OCI-LY7 (cell line): ENCODE data around the gene AOPEP. TPM values are rescaled to one million over a fixed set of nuclear protein-coding genes. Genes with fewer than 3 reads are reported as not detected.

Source experiments
- BruUV-seq: library from RNA; stranded (reverse); fragments of 400-500 nt; replicated peaks from 2 replicates; lab custom pipeline; 2021; lab: Mats Ljungman, UMichigan
- CTCF ChIA-PET: fragments of 300-600 bp; sonication (Branson Sonifier 250); formaldehyde crosslinking; loops from one replicate; lab custom pipeline; 2022; ENCODE audit warnings: antibody characterized with exemption; ENCODE audit not compliant: unreplicated experiment; lab: Charles Lee
- POLR2A ChIA-PET: fragments of 300-600 bp; sonication (Branson Sonifier 250); formaldehyde crosslinking; loops from one replicate; lab custom pipeline; 2022; ENCODE audit warnings: antibody characterized with exemption; lab: Charles Lee
- DNase-seq: peaks from one replicate; pipeline ENCODE4 v3.0.0-alpha.2; 2015; ENCODE audit warnings: low spot score
- H2AFZ ChIP-seq: fragments of 200-600 bp; sonication (generic), shearing (Covaris generic); 2 replicates; pipeline ENCODE4 v1.6.1; 2014; ENCODE audit warnings: mild to moderate bottlenecking, antibody characterized with exemption, low read length, moderate library complexity
- H3K27ac ChIP-seq: fragments of 200-600 bp; sonication (generic); 2 replicates; pipeline ENCODE4 v1.5.1; 2014; ENCODE audit warnings: mixed run types, low read depth, mild to moderate bottlenecking, moderate library complexity, low read length, inconsistent platforms; ENCODE audit not compliant: poor library complexity, severe bottlenecking
- H3K36me3 ChIP-seq: fragments of 200-600 bp; sonication (generic); 2 replicates; pipeline ENCODE4 v1.6.1; 2014; ENCODE audit warnings: mild to moderate bottlenecking, antibody characterized with exemption, low read length, moderate library complexity, mixed read lengths; ENCODE audit not compliant: insufficient read depth
- H3K4me1 ChIP-seq: fragments of 200-600 bp; sonication (generic); 2 replicates; pipeline ENCODE4 v1.5.1; 2014; ENCODE audit warnings: mild to moderate bottlenecking, low read length; ENCODE audit not compliant: insufficient read depth, poor library complexity, severe bottlenecking
- H3K4me2 ChIP-seq: fragments of 200-600 bp; sonication (generic); 2 replicates; pipeline ENCODE4 v1.6.1; 2014; ENCODE audit warnings: mild to moderate bottlenecking, low read length
- H3K4me3 ChIP-seq: fragments of 200-600 bp; sonication (generic); 2 replicates; pipeline ENCODE4 v1.5.1; 2014; ENCODE audit warnings: mild to moderate bottlenecking, low read depth, low read length; ENCODE audit not compliant: poor library complexity, severe bottlenecking
- H3K79me2 ChIP-seq: fragments of 200-600 bp; sonication (generic); 2 replicates; pipeline ENCODE4 v1.6.1; 2016; ENCODE audit warnings: low read depth, mild to moderate bottlenecking, low read length, moderate library complexity, mixed read lengths; ENCODE audit not compliant: insufficient read depth
- H3K9me2 ChIP-seq: fragments of 200-600 bp; sonication (generic); 2 replicates; pipeline ENCODE4 v1.6.1; 2016; ENCODE audit warnings: mild to moderate bottlenecking, low read length, mixed read lengths; ENCODE audit not compliant: insufficient read depth
- H3K9me3 ChIP-seq: fragments of 200-600 bp; sonication (generic); 2 replicates; pipeline ENCODE4 v1.6.1; 2014; ENCODE audit warnings: mild to moderate bottlenecking, mixed run types, low read length, mixed read lengths
- H4K20me1 ChIP-seq: fragments of 200-600 bp; sonication (generic); 2 replicates; pipeline ENCODE4 v1.6.1; 2014; ENCODE audit warnings: mild to moderate bottlenecking, antibody characterized with exemption, low read length, moderate library complexity, mixed read lengths; ENCODE audit not compliant: insufficient read depth
- EZH2phosphoT487 ChIP-seq: fragments of 200-600 bp; sonication (generic); IDR thresholded peaks from 2 replicates; pipeline ENCODE4 v1.6.1; 2018; ENCODE audit warnings: low read depth, borderline replicate concordance, mild to moderate bottlenecking, mixed run types, antibody characterized with exemption, low read length, moderate library complexity, mixed read lengths
- intact Hi-C: fragments of 100-400 bp; cut with micrococcal nuclease; formaldehyde crosslinking; loops from one replicate; pipeline ENCODE4 v1.10.0; 2022; ENCODE audit not compliant: unreplicated experiment
- total RNA-seq, 2 experiments: library from RNA; depleted of rRNA in 1 of 2; stranded (reverse); fragments of >200 nt in 1 of 2; shearing (Covaris generic) in 1 of 2; gene quantifications; 2 replicates each; pipeline ENCODE4 v1.2.3, GENCODE V29; 2014 to 2022
- TF ChIP-seq, protein P1 (sequence below): fragments of 200-600 bp; sonication (generic); conservative IDR thresholded peaks from 2 replicates; pipeline ENCODE4 v1.5.1; 2014; ENCODE audit warnings: mild to moderate bottlenecking, antibody characterized with exemption, low read length, moderate library complexity, mixed read lengths

AOPEP gene
- total RNA-seq, 2 experiments from 2014 or later = 17.3 to 24.3 TPM

DNA sequence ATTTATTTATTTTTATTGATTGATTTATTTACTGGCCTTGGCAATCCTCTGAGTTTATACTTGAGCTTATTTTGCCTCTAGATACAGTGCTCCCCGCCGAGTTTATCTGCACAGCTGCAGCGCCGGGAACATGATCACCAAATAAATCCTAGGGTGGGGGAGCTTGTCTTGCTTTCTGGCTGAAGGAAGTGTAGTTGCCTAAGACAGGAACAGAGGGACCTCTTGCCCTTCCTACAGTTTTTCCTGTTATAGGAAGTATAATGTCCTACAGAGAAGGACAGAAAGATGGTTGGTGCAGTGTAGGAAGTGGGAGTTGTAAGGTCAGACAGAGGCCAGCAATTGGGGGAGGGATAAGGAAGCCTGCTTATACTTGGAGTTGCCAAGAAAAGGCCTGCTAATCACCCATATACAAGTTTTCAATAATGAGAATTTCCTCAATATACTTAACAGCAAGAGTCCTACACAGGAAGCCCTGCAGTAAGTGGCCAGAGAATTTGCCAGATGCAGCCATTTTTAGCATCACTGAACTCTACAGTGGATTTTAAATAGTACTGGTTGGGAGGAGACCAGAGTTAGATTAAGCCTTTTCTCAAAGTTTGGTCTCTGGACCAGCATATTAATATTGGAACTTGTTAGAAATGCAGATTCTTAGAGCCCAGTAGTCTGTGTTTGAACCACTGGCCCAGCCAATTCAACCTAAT lies 7.7 kb downstream of the AOPEP start:
- no peak overlapping the region for H2AFZ ChIP-seq
- CTCF ChIA-PET = no interaction called here

DNA sequence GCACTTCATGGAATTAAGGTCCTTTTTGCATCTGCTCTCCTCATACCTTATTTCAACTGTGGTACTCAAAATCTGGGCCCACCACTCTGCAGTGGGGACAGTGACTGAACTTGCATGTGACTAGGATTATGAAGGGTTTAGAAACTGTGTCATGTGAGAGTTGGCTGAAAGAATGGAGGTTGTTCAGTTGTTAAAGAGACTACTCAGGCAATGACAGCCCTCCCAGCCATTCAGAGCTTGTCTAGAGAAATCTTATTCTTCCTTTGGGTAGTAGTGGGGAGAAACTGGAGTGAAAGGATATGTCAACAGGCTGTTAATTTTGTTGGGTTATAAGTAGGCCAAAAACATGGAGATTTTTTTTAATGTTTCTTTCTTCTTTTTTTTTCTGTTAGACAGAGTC lies 10.3 kb downstream of the AOPEP start:
- H3K9me3 ChIP-seq = no peaks in the 10 kb centered on the region
- DNase-seq = no peak
- no peaks in the 10 kb centered on the region for H3K9me2 ChIP-seq
- ChIA-PET POLR2A (interaction anchor here (1.4 kb wide), 1 partner anchor 10 kb away, joined by 3 read pairs; the partner anchor contains the start of gene AOPEP), CTCF (interaction anchor here (0.9 kb wide), 1 partner anchor 44 kb away, joined by 3 read pairs; no protein-coding TSS in a partner anchor)
- BruUV-seq = no TSS peak
- intact Hi-C loops = no loop called here
- H3K79me2 ChIP-seq = no peaks in the 10 kb centered on the region
- H3K4me3 ChIP-seq = no peak overlapping the region
- no peaks in the 10 kb centered on the region for H4K20me1 ChIP-seq
- H2AFZ ChIP-seq = no peak overlapping the region
- no peaks in the 10 kb centered on the region; the same call in 1 of the 2 replicates for H3K36me3 ChIP-seq
- TF ChIP-seq, protein P1, sequence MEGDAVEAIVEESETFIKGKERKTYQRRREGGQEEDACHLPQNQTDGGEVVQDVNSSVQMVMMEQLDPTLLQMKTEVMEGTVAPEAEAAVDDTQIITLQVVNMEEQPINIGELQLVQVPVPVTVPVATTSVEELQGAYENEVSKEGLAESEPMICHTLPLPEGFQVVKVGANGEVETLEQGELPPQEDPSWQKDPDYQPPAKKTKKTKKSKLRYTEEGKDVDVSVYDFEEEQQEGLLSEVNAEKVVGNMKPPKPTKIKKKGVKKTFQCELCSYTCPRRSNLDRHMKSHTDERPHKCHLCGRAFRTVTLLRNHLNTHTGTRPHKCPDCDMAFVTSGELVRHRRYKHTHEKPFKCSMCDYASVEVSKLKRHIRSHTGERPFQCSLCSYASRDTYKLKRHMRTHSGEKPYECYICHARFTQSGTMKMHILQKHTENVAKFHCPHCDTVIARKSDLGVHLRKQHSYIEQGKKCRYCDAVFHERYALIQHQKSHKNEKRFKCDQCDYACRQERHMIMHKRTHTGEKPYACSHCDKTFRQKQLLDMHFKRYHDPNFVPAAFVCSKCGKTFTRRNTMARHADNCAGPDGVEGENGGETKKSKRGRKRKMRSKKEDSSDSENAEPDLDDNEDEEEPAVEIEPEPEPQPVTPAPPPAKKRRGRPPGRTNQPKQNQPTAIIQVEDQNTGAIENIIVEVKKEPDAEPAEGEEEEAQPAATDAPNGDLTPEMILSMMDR = no peak
- TF ChIP-seq EZH2phosphoT487 = no peak
- H3K4me1 ChIP-seq = no peaks in the 10 kb centered on the region
- H3K4me2 ChIP-seq = no peak overlapping the region
- H3K27ac ChIP-seq = no peak overlapping the region

More for the DNA sequence above, 7.7 kb downstream of the AOPEP start:
- Histone ChIP-seq H3K27ac (no peak overlapping the region), H3K79me2 (no peaks in the 10 kb centered on the region), H3K4me1 (no peaks in the 10 kb centered on the region), H3K36me3 (no peaks in the 10 kb centered on the region; the same call in 1 of the 2 replicates), H3K9me3 (no peaks in the 10 kb centered on the region), H3K9me2 (no peaks in the 10 kb centered on the region), H4K20me1 (no peaks in the 10 kb centered on the region), H3K4me2 (no peak overlapping the region), H3K4me3 (no peak overlapping the region)
- TF ChIP-seq EZH2phosphoT487 = no peak
- TF ChIP-seq, protein P1 = no peak
- no TSS peak for BruUV-seq
- intact Hi-C loops = no loop called here
- DNase-seq = no peak
- POLR2A ChIA-PET = interaction anchor here (0.8 to 1.1 kb wide), 3 partner anchors 8 to 27 kb away, joined by 3 to 4 read pairs (median 3); no protein-coding TSS in a partner anchor
